H1 (cell line): Measurements from ENCODE around the gene VIPR2. TPM values are rescaled to one million over a fixed set of nuclear protein-coding genes. Genes with fewer than 3 reads are reported as not detected.

Source experiments
- BCL11A ChIP-seq, 2 experiments: IDR thresholded peaks; one replicate each; pipeline ENCODE4 v1.6.1; 2011; ENCODE audit warnings: low read depth in 2 of 2, low read length in 2 of 2, mild to moderate bottlenecking in 2 of 2
- CBX8 ChIP-seq: fragments of 300-800, 300-1000 bp; sonication (generic); IDR thresholded peaks from 2 replicates; pipeline ENCODE4 v1.7.1; 2016; ENCODE audit warnings: low read depth, low read length, borderline replicate concordance
- FOSL1 ChIP-seq: IDR thresholded peaks from 2 replicates; pipeline ENCODE4 v1.6.1; 2011; ENCODE audit warnings: mild to moderate bottlenecking, low read depth, low read length, moderate library complexity; ENCODE audit not compliant: insufficient read depth
- POLR2A ChIP-seq, 2 experiments: IDR thresholded peaks; 1 replicate in 1 of 2; 2 replicates in 1 of 2; pipeline ENCODE4 v1.6.1; 2011; ENCODE audit warnings: low read depth in 2 of 2, low read length in 2 of 2, mild to moderate bottlenecking in 2 of 2; ENCODE audit errors: control extremely low read depth in 1 of 2
- SAP30 ChIP-seq: fragments of 300-600 bp; sonication (generic); IDR thresholded peaks from 2 replicates; pipeline ENCODE4 v1.7.1; 2012; ENCODE audit warnings: low read length, moderate library complexity, mild to moderate bottlenecking, inconsistent platforms; ENCODE audit not compliant: insufficient read depth, insufficient replicate concordance
- polyA plus RNA-seq, 7 experiments: library from polyadenylated mRNA; depleted of rRNA in 3 of 7; stranded (reverse) in 5 of 7; unstranded in 2 of 7; fragments of >200 nt in 5 of 7; fragments of 200-250 nt in 2 of 7; gene quantifications; 1 replicate in 5 of 7; 2 replicates in 1 of 7; 4 replicates in 1 of 7; pipeline versions ENCODE4 v1.2.1 to v1.2.3, GENCODE V29; 2011 to 2013; ENCODE audit warnings: missing spikeins in 2 of 7, mixed read lengths in 2 of 7
- total RNA-seq: library from RNA; stranded (reverse); fragmentation: NEBNext Ultra II Directional; extraction: Animal tissue kit (Norgen Biotek cat#: 25700); gene quantifications from 2 replicates; pipeline ENCODE4 v1.2.1, GENCODE V29; 2021
- TF ChIP-seq, protein P1 (sequence below): fragments of 300-600 bp; sonication (generic); IDR thresholded peaks from 2 replicates; pipeline ENCODE4 v1.7.1; 2012; ENCODE audit warnings: low read length, moderate library complexity, mild to moderate bottlenecking, inconsistent platforms; ENCODE audit not compliant: insufficient replicate concordance
- TF ChIP-seq, protein P2 (sequence below): IDR thresholded peaks from 2 replicates; pipeline ENCODE4 v1.6.1; 2012; ENCODE audit warnings: inconsistent platforms

The VIPR2 gene
- total and polyA plus RNA-seq, 2 of the 8 experiments (the other 6 are each of a cell fraction or from before 2014, with no cell fraction given) = 2.4 to 6.3 TPM

DNA sequence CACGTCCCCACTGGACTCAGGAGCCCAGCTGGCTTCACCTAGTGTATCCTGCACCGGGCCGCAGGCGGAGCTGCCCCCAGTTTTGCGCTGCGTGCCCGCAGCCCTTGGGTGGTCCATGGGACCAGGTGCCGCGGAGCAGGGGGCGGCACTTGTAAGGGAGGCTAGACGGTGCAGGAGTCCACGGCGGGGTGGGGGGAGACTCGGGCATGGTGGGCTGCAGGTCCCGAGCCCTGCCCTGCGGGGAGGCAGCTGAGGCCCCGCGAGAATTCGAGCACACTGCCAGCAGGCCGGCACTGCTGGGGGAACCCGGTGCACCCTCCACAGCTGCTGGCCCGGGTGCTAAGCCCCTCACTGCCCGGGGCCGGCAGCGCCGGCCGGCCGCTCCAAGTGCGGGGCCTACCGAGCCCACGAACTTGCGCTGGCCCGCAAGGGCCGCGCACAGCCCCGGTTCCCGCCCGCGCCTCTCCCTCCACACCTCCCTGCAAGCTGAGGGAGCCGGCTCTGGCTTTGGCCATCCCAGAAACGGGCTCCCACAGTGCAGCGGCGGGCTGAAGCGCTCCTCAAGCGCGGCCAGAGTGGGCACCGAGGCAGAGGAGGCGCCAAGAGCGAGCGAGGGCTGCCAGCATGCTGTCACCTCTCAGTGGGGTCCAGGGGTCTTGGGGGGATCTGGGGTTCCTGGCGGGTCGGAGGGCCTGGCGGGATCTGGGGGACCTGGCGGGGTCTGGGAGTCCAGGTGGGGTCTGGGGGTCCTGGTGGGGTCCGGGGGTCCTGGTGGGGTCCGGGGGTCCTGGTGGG, 81.4 kb downstream of the VIPR2 start (continued):
- TF ChIP-seq, protein P1, sequence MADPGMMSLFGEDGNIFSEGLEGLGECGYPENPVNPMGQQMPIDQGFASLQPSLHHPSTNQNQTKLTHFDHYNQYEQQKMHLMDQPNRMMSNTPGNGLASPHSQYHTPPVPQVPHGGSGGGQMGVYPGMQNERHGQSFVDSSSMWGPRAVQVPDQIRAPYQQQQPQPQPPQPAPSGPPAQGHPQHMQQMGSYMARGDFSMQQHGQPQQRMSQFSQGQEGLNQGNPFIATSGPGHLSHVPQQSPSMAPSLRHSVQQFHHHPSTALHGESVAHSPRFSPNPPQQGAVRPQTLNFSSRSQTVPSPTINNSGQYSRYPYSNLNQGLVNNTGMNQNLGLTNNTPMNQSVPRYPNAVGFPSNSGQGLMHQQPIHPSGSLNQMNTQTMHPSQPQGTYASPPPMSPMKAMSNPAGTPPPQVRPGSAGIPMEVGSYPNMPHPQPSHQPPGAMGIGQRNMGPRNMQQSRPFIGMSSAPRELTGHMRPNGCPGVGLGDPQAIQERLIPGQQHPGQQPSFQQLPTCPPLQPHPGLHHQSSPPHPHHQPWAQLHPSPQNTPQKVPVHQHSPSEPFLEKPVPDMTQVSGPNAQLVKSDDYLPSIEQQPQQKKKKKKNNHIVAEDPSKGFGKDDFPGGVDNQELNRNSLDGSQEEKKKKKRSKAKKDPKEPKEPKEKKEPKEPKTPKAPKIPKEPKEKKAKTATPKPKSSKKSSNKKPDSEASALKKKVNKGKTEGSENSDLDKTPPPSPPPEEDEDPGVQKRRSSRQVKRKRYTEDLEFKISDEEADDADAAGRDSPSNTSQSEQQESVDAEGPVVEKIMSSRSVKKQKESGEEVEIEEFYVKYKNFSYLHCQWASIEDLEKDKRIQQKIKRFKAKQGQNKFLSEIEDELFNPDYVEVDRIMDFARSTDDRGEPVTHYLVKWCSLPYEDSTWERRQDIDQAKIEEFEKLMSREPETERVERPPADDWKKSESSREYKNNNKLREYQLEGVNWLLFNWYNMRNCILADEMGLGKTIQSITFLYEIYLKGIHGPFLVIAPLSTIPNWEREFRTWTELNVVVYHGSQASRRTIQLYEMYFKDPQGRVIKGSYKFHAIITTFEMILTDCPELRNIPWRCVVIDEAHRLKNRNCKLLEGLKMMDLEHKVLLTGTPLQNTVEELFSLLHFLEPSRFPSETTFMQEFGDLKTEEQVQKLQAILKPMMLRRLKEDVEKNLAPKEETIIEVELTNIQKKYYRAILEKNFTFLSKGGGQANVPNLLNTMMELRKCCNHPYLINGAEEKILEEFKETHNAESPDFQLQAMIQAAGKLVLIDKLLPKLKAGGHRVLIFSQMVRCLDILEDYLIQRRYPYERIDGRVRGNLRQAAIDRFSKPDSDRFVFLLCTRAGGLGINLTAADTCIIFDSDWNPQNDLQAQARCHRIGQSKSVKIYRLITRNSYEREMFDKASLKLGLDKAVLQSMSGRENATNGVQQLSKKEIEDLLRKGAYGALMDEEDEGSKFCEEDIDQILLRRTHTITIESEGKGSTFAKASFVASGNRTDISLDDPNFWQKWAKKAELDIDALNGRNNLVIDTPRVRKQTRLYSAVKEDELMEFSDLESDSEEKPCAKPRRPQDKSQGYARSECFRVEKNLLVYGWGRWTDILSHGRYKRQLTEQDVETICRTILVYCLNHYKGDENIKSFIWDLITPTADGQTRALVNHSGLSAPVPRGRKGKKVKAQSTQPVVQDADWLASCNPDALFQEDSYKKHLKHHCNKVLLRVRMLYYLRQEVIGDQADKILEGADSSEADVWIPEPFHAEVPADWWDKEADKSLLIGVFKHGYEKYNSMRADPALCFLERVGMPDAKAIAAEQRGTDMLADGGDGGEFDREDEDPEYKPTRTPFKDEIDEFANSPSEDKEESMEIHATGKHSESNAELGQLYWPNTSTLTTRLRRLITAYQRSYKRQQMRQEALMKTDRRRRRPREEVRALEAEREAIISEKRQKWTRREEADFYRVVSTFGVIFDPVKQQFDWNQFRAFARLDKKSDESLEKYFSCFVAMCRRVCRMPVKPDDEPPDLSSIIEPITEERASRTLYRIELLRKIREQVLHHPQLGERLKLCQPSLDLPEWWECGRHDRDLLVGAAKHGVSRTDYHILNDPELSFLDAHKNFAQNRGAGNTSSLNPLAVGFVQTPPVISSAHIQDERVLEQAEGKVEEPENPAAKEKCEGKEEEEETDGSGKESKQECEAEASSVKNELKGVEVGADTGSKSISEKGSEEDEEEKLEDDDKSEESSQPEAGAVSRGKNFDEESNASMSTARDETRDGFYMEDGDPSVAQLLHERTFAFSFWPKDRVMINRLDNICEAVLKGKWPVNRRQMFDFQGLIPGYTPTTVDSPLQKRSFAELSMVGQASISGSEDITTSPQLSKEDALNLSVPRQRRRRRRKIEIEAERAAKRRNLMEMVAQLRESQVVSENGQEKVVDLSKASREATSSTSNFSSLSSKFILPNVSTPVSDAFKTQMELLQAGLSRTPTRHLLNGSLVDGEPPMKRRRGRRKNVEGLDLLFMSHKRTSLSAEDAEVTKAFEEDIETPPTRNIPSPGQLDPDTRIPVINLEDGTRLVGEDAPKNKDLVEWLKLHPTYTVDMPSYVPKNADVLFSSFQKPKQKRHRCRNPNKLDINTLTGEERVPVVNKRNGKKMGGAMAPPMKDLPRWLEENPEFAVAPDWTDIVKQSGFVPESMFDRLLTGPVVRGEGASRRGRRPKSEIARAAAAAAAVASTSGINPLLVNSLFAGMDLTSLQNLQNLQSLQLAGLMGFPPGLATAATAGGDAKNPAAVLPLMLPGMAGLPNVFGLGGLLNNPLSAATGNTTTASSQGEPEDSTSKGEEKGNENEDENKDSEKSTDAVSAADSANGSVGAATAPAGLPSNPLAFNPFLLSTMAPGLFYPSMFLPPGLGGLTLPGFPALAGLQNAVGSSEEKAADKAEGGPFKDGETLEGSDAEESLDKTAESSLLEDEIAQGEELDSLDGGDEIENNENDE = no peak
- TF ChIP-seq SAP30 (no peak), POLR2A (IDR thresholded peaks at IDR 0.05; ENCODE audit: control extremely low read depth in 1 of 2, low read depth in 2 of 2, low read length in 2 of 2) (no peak), FOSL1 (no peak), CBX8 (no peak), BCL11A (IDR thresholded peaks at IDR 0.05; ENCODE audit: low read depth in 2 of 2, low read length in 2 of 2) (no peak)
- TF ChIP-seq, protein P2, sequence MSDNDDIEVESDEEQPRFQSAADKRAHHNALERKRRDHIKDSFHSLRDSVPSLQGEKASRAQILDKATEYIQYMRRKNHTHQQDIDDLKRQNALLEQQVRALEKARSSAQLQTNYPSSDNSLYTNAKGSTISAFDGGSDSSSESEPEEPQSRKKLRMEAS = no peak
